ENCODE data around the gene KCNJ4.

The KCNJ4 gene

GRCh38 chr22:38427940-38428339 is 27.1 kb downstream of the KCNJ4 start:
- POLR2A ChIA-PET (ENCODE audit: low non-redundant PET): no interaction called here
- no peak for DNase-seq (ENCODE audit: low spot score)
- TF ChIP-seq CTCF (conservative IDR thresholded peaks at IDR 0.05; ENCODE audit: low read depth): no peak
- CTCF ChIA-PET: no interaction called here
- no peak overlapping the region for H3K27ac ChIP-seq

GRCh38 chr22:38427465-38427864 is 27.5 kb downstream of the KCNJ4 start:
- no peak overlapping the region for H3K27ac ChIP-seq
- POLR2A ChIA-PET (ENCODE audit: low non-redundant PET): no interaction called here
- no peak for DNase-seq (ENCODE audit: low spot score)
- no peak for TF ChIP-seq CTCF (conservative IDR thresholded peaks at IDR 0.05; ENCODE audit: low read depth)
- CTCF ChIA-PET: no interaction called here

DNA sequence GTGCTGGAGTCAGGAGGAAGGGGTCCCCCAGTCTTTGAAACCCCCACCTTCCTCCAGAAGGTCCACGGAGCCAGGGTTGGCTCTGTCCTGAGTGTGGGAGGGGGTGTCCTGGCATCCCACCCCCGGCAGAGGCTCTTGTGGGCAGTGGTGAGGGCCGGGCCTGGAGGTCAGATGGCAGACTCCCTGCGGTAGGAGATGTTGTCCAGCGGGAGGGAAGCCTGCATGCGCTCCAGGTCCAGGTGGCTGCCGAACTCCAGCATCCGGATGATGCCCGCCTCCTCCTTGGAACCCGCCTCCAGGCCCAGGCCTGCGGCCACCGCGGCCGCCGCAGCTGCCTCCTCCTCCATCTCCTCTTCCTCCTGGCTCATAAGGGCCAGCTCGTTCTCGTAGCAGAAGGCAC is 28.4 kb downstream of the KCNJ4 start:
- TF ChIP-seq CTCF (conservative IDR thresholded peaks at IDR 0.05; ENCODE audit: low read depth): no peak
- no peak overlapping the region for H3K27ac ChIP-seq
- ChIA-PET POLR2A (ENCODE audit: low non-redundant PET) (no interaction called here), CTCF (no interaction called here)
- no peak for DNase-seq (ENCODE audit: low spot score)

DNA sequence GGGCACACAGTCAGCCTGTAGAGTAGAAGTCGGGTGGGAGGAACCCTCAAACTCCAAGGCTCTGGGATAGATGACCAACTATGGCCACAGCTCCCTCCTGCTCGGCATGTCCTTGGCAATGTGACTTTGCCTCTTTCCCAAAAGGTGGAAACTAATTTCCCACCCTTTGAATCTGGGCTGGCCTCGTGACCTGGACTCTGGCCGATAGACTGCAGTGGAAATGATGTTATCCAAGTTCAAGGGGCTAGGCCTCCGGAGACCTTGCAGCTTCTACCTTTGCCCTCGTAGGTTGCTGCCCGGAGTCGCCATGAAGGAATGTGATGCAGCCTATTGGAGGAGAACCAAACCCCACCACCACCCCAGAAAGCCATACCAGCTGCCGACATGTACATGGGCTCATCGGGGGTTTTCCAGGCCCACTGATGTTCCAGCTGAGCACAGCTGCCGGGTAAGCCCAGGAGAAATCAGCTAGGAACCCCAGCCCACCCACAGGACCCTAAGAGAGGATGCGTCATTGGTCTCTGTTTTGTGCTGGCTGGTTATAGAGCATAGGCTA is 30.4 kb downstream of the KCNJ4 start:
- no peak for DNase-seq (ENCODE audit: low spot score)
- TF ChIP-seq CTCF (conservative IDR thresholded peaks at IDR 0.05; ENCODE audit: low read depth): no peak
- ChIA-PET CTCF (interaction anchor here (0.6 kb wide), 1 partner anchor 399 kb away, joined by 4 read pairs; no protein-coding TSS in a partner anchor), POLR2A (ENCODE audit: low non-redundant PET) (interaction anchor here (0.7 kb wide), 1 partner anchor 17 kb away, joined by 3 read pairs; no protein-coding TSS in a partner anchor)
- no peak overlapping the region for H3K27ac ChIP-seq

- H3K27ac ChIP-seq: no peak overlapping the region
- POLR2A ChIA-PET (ENCODE audit: low non-redundant PET): interaction anchor here (0.7 kb wide), 1 partner anchor 18 kb away, joined by 3 read pairs; no protein-coding TSS in a partner anchor
- DNase-seq (ENCODE audit: low spot score): no peak
- no peak for TF ChIP-seq CTCF (conservative IDR thresholded peaks at IDR 0.05; ENCODE audit: low read depth)
- CTCF ChIA-PET: interaction anchor here (0.6 kb wide), 1 partner anchor 400 kb away, joined by 4 read pairs; no protein-coding TSS in a partner anchor
Observed at GRCh38 chr22:38423512-38424503, 31.2 kb downstream of the KCNJ4 start.

- ChIA-PET POLR2A (ENCODE audit: low non-redundant PET) (no interaction called here), CTCF (interaction anchor here (0.6 kb wide), 1 partner anchor 1254 kb away, joined by 4 read pairs; no protein-coding TSS in a partner anchor)
- no peak for DNase-seq (ENCODE audit: low spot score)
- H3K27ac ChIP-seq: no peak overlapping the region
- no peak for TF ChIP-seq CTCF (conservative IDR thresholded peaks at IDR 0.05; ENCODE audit: low read depth)
Observed at GRCh38 chr22:38422611-38423511, 32.1 kb downstream of the KCNJ4 start.

Data from RWPE1 (cell line).